Neural cell (in vitro differentiated cells): ENCODE measurements around the gene COMP. TPM values are rescaled to one million over a fixed set of nuclear protein-coding genes. Genes with fewer than 3 reads are reported as not detected.

Source experiments
- H2AFZ ChIP-seq: fragments of 200-600, 300-800 bp; sonication (generic), shearing (Covaris generic); 2 replicates; pipeline ENCODE4 v1.6.0; 2014; ENCODE audit warnings: low read depth, mild to moderate bottlenecking, antibody characterized with exemption, low read length, moderate library complexity
- H3F3A ChIP-seq: fragments of 200-600 bp; shearing (Covaris generic); 2 replicates; pipeline ENCODE4 v1.6.1; 2016; ENCODE audit warnings: mild to moderate bottlenecking, moderate library complexity, mixed read lengths, antibody characterized with exemption, low read length; ENCODE audit not compliant: insufficient read depth, poor library complexity, severe bottlenecking
- H3K27ac ChIP-seq: fragments of 200-600, 300-800 bp; sonication (generic), shearing (Covaris generic); 2 replicates; pipeline ENCODE4 v1.5.1; 2014; ENCODE audit warnings: mild to moderate bottlenecking, low read length, moderate library complexity
- H3K27me3 ChIP-seq: fragments of 300-800, 200-600 bp; sonication (generic), shearing (Covaris generic); 2 replicates; pipeline ENCODE4 v1.6.0; 2014; ENCODE audit warnings: mild to moderate bottlenecking, low read depth, low read length, moderate library complexity; ENCODE audit not compliant: insufficient read depth
- H3K36me3 ChIP-seq: fragments of 300-800, 200-600 bp; sonication (generic), shearing (Covaris generic); 2 replicates; pipeline ENCODE4 v1.5.1; 2014; ENCODE audit warnings: mild to moderate bottlenecking, antibody characterized with exemption, low read length, moderate library complexity; ENCODE audit not compliant: insufficient read depth
- H3K4me2 ChIP-seq: fragments of 300-800, 200-600 bp; sonication (generic), shearing (Covaris generic); 2 replicates; pipeline ENCODE4 v1.6.0; 2014; ENCODE audit warnings: mild to moderate bottlenecking, low read length
- H3K4me3 ChIP-seq: fragments of 300-800, 200-600 bp; sonication (generic), shearing (Covaris generic); 2 replicates; pipeline ENCODE4 v1.5.1; 2014; ENCODE audit warnings: mild to moderate bottlenecking, low read length, moderate library complexity
- H3K79me2 ChIP-seq: fragments of 200-600 bp; shearing (Covaris generic); replicated peaks from 2 replicates; pipeline ENCODE4 v1.6.0; 2014; ENCODE audit warnings: mild to moderate bottlenecking, low read length, moderate library complexity; ENCODE audit not compliant: insufficient read depth
- H3K9ac ChIP-seq: fragments of 300-800, 200-600 bp; sonication (generic), shearing (Covaris generic); 2 replicates; pipeline ENCODE4 v1.6.1; 2016; ENCODE audit warnings: mild to moderate bottlenecking, low read length, mixed read lengths
- H3K9me2 ChIP-seq: fragments of 200-600 bp; shearing (Covaris generic); 2 replicates; pipeline ENCODE4 v1.6.1; 2016; ENCODE audit warnings: mild to moderate bottlenecking, low read length, mixed read lengths; ENCODE audit not compliant: insufficient read depth
- H3K9me3 ChIP-seq: fragments of 200-600, 300-800 bp; sonication (generic), shearing (Covaris generic); 2 replicates; pipeline ENCODE4 v1.6.1; 2016; ENCODE audit warnings: mild to moderate bottlenecking, mixed run types, low read length, moderate library complexity, mixed read lengths
- H4K20me1 ChIP-seq: fragments of 200-600 bp; shearing (Covaris generic); 2 replicates; pipeline ENCODE4 v1.6.1; 2016; ENCODE audit warnings: mild to moderate bottlenecking, mixed run types; ENCODE audit not compliant: insufficient read depth
- EP300 ChIP-seq: fragments of 450-650 bp; conservative IDR thresholded peaks from 2 replicates; pipeline ENCODE4 v1.6.1; 2014; ENCODE audit warnings: antibody characterized with exemption, mild to moderate bottlenecking, moderate library complexity; ENCODE audit not compliant: poor library complexity, severe bottlenecking
- EZH2 ChIP-seq: fragments of 200-600, 300-800 bp; shearing (Covaris generic), sonication (generic); IDR thresholded peaks from 2 replicates; pipeline ENCODE4 v1.6.1; 2014; ENCODE audit warnings: antibody characterized with exemption, low read length, borderline replicate concordance, mild to moderate bottlenecking; ENCODE audit not compliant: insufficient read depth, poor library complexity, severe bottlenecking
- MXI1 ChIP-seq: fragments of 450-650 bp; conservative IDR thresholded peaks from 2 replicates; pipeline ENCODE4 v1.6.1; 2014; ENCODE audit warnings: antibody characterized with exemption, mild to moderate bottlenecking; ENCODE audit not compliant: poor library complexity, severe bottlenecking
- POLR2AphosphoS5 ChIP-seq: IDR thresholded peaks from 2 replicates; pipeline ENCODE4 v1.6.1; 2012
- RAD21 ChIP-seq: fragments of 450-650 bp; conservative IDR thresholded peaks from 2 replicates; pipeline ENCODE4 v1.6.1; 2014; ENCODE audit warnings: antibody characterized with exemption, mild to moderate bottlenecking, moderate library complexity
- SMC3 ChIP-seq: fragments of 450-650 bp; conservative IDR thresholded peaks from 2 replicates; pipeline ENCODE4 v1.6.1; 2014; ENCODE audit warnings: antibody characterized with exemption, mild to moderate bottlenecking, moderate library complexity; ENCODE audit not compliant: poor library complexity
- TAF1 ChIP-seq: IDR thresholded peaks from 2 replicates; pipeline ENCODE4 v1.6.1; 2012; ENCODE audit warnings: low read depth
- polyA plus RNA-seq: library from polyadenylated mRNA; depleted of rRNA; stranded (reverse); fragments of >200 nt; gene quantifications from 2 replicates; pipeline ENCODE4 v1.2.3, GENCODE V29; 2014
- TF ChIP-seq, protein P1 (sequence below): fragments of 450-650 bp; IDR thresholded peaks from 2 replicates; pipeline ENCODE4 v1.5.1; 2014; ENCODE audit warnings: antibody characterized with exemption, mild to moderate bottlenecking, moderate library complexity; ENCODE audit not compliant: poor library complexity, severe bottlenecking
- TF ChIP-seq, protein P2 (sequence below): IDR thresholded peaks from 2 replicates; pipeline ENCODE4 v1.6.1; 2012; ENCODE audit warnings: borderline replicate concordance

COMP gene
- polyA plus RNA-seq, 1 donor from 2014 or later, result not detected

DNA sequence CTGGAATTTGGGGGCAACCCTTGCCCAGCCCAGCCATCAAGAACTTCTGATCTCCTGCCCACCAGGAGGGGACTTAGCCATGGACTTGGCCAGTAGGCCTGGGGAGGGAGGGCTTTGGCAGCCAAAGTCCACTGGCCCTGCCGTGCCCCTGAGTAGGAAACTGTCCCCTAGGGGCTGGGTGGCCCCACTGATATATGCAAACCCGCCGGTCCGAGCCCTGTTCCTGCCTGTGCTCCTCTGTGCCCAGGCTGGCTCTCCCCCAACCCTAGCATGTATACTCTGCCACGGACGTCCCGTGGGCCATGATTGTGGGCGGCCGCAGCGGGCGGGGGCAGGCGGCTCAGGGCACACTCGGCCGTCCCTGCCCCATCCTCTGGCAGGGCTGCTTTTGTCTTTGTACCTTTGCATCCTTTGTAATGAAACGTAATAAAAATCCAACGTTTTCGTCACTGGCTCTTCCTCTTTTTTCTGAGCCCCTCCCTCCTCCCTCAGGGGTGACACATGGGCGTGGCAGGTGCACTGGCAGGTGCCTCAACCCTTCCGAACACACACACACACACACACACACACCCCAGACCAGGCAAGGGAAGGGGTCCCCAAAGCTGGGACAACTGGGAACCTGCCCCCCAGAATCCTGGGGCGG lies 9.1 kb downstream of the COMP start:
- H3K4me3 ChIP-seq, result no peak overlapping the region
- H3F3A ChIP-seq, result no peaks in the 10 kb centered on the region
- H3K9me2 ChIP-seq, result no peaks in the 10 kb centered on the region
- H3K36me3 ChIP-seq, result no peaks in the 10 kb centered on the region
- no peak overlapping the region for H3K4me2 ChIP-seq
- H3K27me3 ChIP-seq, result peaks cover 25% of the 10 kb centered on the region
- no peak overlapping the region for H3K9ac ChIP-seq
- no peaks in the 10 kb centered on the region for H3K9me3 ChIP-seq
- no peak overlapping the region for H2AFZ ChIP-seq
- H3K27ac ChIP-seq, result no peak overlapping the region
- no peaks in the 10 kb centered on the region for H3K79me2 ChIP-seq
- TF ChIP-seq MXI1 (no peak), EP300 (no peak), SMC3 (no peak), EZH2 (no peak), RAD21 (no peak), TAF1 (no peak), POLR2AphosphoS5 (no peak)
- TF ChIP-seq, protein P1, sequence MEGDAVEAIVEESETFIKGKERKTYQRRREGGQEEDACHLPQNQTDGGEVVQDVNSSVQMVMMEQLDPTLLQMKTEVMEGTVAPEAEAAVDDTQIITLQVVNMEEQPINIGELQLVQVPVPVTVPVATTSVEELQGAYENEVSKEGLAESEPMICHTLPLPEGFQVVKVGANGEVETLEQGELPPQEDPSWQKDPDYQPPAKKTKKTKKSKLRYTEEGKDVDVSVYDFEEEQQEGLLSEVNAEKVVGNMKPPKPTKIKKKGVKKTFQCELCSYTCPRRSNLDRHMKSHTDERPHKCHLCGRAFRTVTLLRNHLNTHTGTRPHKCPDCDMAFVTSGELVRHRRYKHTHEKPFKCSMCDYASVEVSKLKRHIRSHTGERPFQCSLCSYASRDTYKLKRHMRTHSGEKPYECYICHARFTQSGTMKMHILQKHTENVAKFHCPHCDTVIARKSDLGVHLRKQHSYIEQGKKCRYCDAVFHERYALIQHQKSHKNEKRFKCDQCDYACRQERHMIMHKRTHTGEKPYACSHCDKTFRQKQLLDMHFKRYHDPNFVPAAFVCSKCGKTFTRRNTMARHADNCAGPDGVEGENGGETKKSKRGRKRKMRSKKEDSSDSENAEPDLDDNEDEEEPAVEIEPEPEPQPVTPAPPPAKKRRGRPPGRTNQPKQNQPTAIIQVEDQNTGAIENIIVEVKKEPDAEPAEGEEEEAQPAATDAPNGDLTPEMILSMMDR, result no peak
- H4K20me1 ChIP-seq, result no peaks in the 10 kb centered on the region

DNA sequence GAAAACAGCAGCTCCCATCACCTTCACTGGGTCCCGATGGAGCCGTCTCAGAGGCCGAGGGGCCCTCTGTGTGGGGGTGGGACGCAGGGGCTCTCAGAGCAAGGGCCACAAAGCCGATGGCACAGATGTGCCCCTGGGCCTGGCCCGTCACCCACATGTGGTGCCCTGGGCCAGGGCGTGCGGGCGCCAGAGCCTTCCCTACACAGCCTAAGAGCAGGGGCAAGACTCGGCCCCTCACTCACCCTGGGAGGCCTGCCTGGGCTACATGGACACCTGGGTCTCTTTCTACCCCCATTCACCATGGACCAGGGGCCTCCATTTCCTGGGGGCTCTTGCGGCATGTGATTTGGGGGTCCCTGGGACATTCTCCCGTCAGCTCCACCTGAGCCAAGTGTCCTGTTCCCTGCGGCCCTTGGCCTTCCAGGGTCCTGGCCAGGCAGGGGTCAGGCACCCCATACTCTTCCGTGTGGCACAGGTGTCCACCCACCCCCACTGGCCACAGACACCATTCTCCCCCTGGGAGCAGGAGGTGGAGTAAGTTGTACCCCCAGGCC lies 10.0 kb downstream of the COMP start:
- TF ChIP-seq SMC3, result no peak
- TF ChIP-seq, protein P1, result no peak
- TF ChIP-seq TAF1, result no peak
- TF ChIP-seq MXI1, result no peak
- no peak for TF ChIP-seq EZH2
- no peak for TF ChIP-seq RAD21
- TF ChIP-seq, protein P2, sequence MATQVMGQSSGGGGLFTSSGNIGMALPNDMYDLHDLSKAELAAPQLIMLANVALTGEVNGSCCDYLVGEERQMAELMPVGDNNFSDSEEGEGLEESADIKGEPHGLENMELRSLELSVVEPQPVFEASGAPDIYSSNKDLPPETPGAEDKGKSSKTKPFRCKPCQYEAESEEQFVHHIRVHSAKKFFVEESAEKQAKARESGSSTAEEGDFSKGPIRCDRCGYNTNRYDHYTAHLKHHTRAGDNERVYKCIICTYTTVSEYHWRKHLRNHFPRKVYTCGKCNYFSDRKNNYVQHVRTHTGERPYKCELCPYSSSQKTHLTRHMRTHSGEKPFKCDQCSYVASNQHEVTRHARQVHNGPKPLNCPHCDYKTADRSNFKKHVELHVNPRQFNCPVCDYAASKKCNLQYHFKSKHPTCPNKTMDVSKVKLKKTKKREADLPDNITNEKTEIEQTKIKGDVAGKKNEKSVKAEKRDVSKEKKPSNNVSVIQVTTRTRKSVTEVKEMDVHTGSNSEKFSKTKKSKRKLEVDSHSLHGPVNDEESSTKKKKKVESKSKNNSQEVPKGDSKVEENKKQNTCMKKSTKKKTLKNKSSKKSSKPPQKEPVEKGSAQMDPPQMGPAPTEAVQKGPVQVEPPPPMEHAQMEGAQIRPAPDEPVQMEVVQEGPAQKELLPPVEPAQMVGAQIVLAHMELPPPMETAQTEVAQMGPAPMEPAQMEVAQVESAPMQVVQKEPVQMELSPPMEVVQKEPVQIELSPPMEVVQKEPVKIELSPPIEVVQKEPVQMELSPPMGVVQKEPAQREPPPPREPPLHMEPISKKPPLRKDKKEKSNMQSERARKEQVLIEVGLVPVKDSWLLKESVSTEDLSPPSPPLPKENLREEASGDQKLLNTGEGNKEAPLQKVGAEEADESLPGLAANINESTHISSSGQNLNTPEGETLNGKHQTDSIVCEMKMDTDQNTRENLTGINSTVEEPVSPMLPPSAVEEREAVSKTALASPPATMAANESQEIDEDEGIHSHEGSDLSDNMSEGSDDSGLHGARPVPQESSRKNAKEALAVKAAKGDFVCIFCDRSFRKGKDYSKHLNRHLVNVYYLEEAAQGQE, result no peak
- TF ChIP-seq POLR2AphosphoS5, result no peak
- no peak for TF ChIP-seq EP300

More for the DNA sequence above, 10.0 kb downstream of the COMP start:
- Histone ChIP-seq H3F3A (no peaks in the 10 kb centered on the region), H4K20me1 (no peaks in the 10 kb centered on the region), H3K4me3 (no peak overlapping the region), H3K9me3 (no peaks in the 10 kb centered on the region), H3K36me3 (no peaks in the 10 kb centered on the region), H3K79me2 (no peaks in the 10 kb centered on the region), H3K4me2 (no peak overlapping the region), H3K27me3 (peaks cover 17% of the 10 kb centered on the region), H3K9me2 (no peaks in the 10 kb centered on the region), H3K27ac (no peak overlapping the region), H2AFZ (no peak overlapping the region), H3K9ac (no peak overlapping the region)
